Subcutaneous adipose tissue (tissue), 4 donors: ENCODE measurements around the gene PHLDA1. TPM values are rescaled to one million over a fixed set of nuclear protein-coding genes. Genes with fewer than 3 reads are reported as not detected.

ENCODE experiments used
- CTCF ChIP-seq: fragments of 450-650 bp; IDR thresholded peaks from one replicate; pipeline ENCODE4 v1.5.1; 2016; ENCODE audit warnings: low read depth, mild to moderate bottlenecking, control low read depth, antibody characterized with exemption, moderate library complexity
- total RNA-seq, 4 donors: library from RNA; depleted of rRNA; stranded (reverse); fragments of >200 nt; gene quantifications; one replicate each; pipeline ENCODE4 v1.1.0, GENCODE V29; 2016

PHLDA1 gene
- total RNA-seq, 4 donors from 2014 or later, result 9.0 to 41.6 (median 19.9) TPM

DNA sequence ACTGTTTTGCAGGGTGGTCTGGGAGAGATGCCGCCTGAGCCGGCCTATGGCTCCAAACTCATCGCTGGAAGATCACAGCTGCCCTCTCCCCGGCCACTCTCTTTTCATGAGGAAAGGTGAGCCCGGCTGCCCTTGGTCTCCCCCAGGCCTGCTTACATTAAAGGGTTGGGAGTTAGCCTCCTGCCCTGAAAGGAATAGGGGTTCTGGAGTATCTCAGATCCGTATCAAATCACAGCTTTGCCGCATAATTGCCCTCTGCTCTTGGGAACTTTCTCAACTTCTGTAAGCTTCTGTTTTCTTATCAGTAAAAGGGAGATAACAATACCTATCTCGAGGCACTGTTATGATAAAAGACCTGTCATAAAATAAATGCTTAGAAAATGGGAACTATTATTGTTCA is 17.6 kb downstream of the PHLDA1 start:
- TF ChIP-seq CTCF, result no peak

DNA sequence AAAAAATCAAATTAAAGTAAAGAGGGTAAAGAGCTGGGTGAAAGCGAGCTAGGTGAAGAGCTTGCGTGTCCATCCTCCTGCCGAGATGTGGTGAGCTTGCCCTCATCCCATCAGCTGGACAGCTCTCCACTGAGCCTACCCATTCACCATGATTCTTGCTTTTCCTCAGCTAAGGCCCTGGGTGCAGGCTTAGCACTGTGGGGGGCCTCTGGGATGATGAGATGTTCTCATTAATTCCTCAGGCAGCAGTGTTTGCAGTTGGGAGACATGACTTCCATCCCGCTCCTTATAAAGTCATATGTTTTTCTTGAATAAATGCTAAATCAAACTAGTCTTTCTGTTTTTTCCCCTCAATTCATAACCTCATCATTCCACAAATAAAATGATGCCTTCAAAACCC is 18.0 kb downstream of the PHLDA1 start:
- no peak for TF ChIP-seq CTCF

- no peak for TF ChIP-seq CTCF
Measured at GRCh38 chr12:76012644-76013043, 18.9 kb downstream of the PHLDA1 start.

- no peak for TF ChIP-seq CTCF
Measured at GRCh38 chr12:76010732-76011458, 20.7 kb downstream of the PHLDA1 start.

DNA sequence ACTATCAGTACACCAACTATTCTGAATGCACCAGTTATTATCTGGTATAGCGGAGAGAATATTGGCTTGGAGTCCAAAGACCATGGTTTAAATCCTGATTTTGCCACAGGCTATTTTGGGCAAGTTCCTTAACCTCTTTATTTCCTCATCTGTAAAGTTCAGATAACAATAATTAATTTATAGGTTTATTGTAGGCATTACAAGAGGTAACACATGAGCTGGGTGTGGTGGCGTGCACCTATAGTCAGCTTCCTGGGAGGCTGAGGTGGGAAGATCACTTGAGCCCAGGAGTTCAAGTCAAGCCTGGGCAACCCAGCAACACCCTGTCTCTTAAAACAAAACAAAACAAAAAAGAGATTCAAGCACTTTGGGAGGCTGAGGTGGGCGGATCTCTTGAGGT is 23.1 kb downstream of the PHLDA1 start:
- no peak for TF ChIP-seq CTCF

DNA sequence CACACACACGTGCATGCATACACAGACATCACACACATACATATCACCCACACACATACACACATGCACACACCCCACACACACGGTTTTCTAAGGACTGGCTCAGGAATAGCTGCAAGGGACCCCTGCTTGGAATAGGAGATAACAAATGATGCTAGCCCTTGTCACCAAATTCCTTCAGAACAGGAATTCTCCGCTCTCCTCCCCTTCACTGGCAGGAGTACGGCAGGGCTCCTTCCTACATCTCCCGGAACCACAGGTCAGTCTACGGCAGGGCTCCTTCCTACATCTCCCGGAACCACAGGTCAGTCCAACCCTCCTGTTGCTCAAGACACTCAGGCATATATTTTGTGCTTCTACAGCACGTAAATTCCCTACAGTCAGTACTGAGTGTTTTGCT is 23.9 kb downstream of the PHLDA1 start:
- TF ChIP-seq CTCF, result no peak

- TF ChIP-seq CTCF, result no peak
Measured at GRCh38 chr12:76006028-76006925, 25.3 kb downstream of the PHLDA1 start.
